Upper lobe of left lung (tissue), 4 donors: ENCODE results near the gene PCSK6.

Source experiments
- POLR2AphosphoS5 ChIP-seq, 2 donors: sonication (generic); formaldehyde crosslinking; IDR thresholded peaks; one replicate each; pipeline ENCODE4 v1.5.1; 2017; ENCODE audit warnings: antibody characterized with exemption in 2 of 2
- TF ChIP-seq, protein P1 (sequence below), 6 experiments: fragments of 450-650 bp in 4 of 6; fragments of 200-600 bp in 2 of 6; sonication (generic) in 2 of 6; IDR thresholded peaks; one replicate each; pipeline ENCODE4 v1.5.1; 2016 to 2019; ENCODE audit warnings: antibody characterized with exemption in 6 of 6

DNA sequence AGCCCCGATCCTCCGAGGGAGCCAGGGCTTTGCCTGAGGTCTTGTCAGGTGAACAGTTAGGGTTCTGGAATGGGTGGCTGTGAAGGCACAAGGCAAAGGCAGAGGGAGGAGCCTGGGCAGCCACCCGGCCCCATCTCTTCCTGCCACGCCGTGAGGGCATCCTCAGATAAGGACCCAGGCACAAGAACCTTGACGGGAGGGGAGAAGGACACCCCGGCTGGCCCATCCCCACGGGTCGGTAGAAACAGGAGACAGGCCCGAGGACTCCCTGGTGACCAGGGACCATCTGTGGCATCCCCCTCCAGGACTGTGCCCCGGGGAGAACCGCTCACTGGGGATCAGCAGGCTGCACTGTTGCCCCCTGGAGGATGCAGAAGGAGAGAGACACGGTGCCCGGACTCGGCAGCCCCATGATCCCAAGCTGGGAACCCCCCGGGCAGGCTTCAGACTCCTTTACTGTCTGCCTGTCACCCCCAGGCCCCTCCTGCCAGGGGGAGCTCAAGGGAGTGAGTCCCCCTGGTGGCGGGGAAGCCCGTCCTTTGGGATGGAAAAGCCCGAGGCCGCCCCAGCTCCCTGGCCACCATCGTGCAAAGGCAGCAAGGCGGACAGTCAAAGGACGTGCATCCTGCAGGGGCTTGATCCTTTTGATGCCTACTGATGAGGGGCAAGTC lies 12.3 kb upstream of the PCSK6 start:
- TF ChIP-seq, protein P1, sequence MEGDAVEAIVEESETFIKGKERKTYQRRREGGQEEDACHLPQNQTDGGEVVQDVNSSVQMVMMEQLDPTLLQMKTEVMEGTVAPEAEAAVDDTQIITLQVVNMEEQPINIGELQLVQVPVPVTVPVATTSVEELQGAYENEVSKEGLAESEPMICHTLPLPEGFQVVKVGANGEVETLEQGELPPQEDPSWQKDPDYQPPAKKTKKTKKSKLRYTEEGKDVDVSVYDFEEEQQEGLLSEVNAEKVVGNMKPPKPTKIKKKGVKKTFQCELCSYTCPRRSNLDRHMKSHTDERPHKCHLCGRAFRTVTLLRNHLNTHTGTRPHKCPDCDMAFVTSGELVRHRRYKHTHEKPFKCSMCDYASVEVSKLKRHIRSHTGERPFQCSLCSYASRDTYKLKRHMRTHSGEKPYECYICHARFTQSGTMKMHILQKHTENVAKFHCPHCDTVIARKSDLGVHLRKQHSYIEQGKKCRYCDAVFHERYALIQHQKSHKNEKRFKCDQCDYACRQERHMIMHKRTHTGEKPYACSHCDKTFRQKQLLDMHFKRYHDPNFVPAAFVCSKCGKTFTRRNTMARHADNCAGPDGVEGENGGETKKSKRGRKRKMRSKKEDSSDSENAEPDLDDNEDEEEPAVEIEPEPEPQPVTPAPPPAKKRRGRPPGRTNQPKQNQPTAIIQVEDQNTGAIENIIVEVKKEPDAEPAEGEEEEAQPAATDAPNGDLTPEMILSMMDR (IDR thresholded peaks at IDR 0.05) = peak; percentile 41 to 59 (median 48)
- no peak for TF ChIP-seq POLR2AphosphoS5 (IDR thresholded peaks at IDR 0.05)
